Effector memory CD8-positive, alpha-beta T cell (primary cell): ENCODE measurements around the gene WDFY1.

Experiments used
- ATAC-seq: fragments of 150-1000 bp; cut with Tn5 transposase; replicated peaks from 2 replicates; pipeline ENCODE4 v1.10.0; 2021; ENCODE audit warnings: mild to moderate bottlenecking, moderate library complexity
- DNase-seq, 3 experiments: peaks; one replicate each; pipeline ENCODE4 v3.0.0; 2021
- H3K27ac Mint-ChIP-seq, 2 donors: one replicate each; pipeline ENCODE4 v1.8.0; 2022; ENCODE audit warnings: mild to moderate bottlenecking in 2 of 2, mixed read lengths in 2 of 2, moderate library complexity in 2 of 2
- H3K27me3 Mint-ChIP-seq, 2 donors: one replicate each; pipeline ENCODE4 v1.8.0; 2022; ENCODE audit warnings: mixed read lengths in 2 of 2
- H3K36me3 Mint-ChIP-seq: one replicate; pipeline ENCODE4 v1.8.0; 2022; ENCODE audit warnings: mild to moderate bottlenecking, moderate library complexity, mixed read lengths; ENCODE audit not compliant: insufficient read depth
- H3K4me1 Mint-ChIP-seq, 2 donors: one replicate each; pipeline ENCODE4 v1.8.0; 2022; ENCODE audit warnings: low read depth in 2 of 2, mixed read lengths in 2 of 2
- H3K4me3 Mint-ChIP-seq, 2 donors: one replicate each; pipeline ENCODE4 v1.8.0; 2022; ENCODE audit warnings: mild to moderate bottlenecking in 2 of 2, mixed read lengths in 2 of 2, moderate library complexity in 2 of 2
- H3K9me3 Mint-ChIP-seq, 2 donors: one replicate each; pipeline ENCODE4 v1.8.0; 2022; ENCODE audit warnings: mixed read lengths in 2 of 2

WDFY1 gene

GRCh38 chr2:223841436-223842190 lies 103.5 kb downstream of the WDFY1 start:
- H3K27me3 Mint-ChIP-seq: no peaks in the 10 kb centered on the region
- H3K4me1 Mint-ChIP-seq: peaks cover 4 to 5% of the 10 kb centered on the region in 2 donors
- H3K36me3 Mint-ChIP-seq: peaks cover 15% of the 10 kb centered on the region
- ATAC-seq (no peak), DNase-seq (no peak)
- H3K9me3 Mint-ChIP-seq: no peaks in the 10 kb centered on the region
- H3K27ac Mint-ChIP-seq: peak overlapping the region; percentile 44 to 81
- no peak overlapping the region for H3K4me3 Mint-ChIP-seq

GRCh38 chr2:223837287-223838061 lies 107.7 kb downstream of the WDFY1 start, which contains the start of gene AP1S3:
Gene AP1S3 (minus strand): TSS chr2:223837582. CDS start chr2:223837450, 132 bp downstream.
- ATAC-seq (peak; percentile 83), DNase-seq (peak; percentile 66 to 74 (median 66))
- H3K4me3 Mint-ChIP-seq: peak within 1 kb of the TSS; percentile 79 to 91
- no peaks in the 10 kb centered on the region for H3K9me3 Mint-ChIP-seq
- peak within 1 kb of the TSS; percentile 75 to 89 for H3K27ac Mint-ChIP-seq
- peaks cover 24% of the 10 kb centered on the region for H3K36me3 Mint-ChIP-seq
- no peaks in the 10 kb centered on the region for H3K27me3 Mint-ChIP-seq
- H3K4me1 Mint-ChIP-seq: peaks cover 10 to 12% of the 10 kb centered on the region in 2 donors

GRCh38 chr2:223835701-223836532 lies 109.2 kb downstream of the WDFY1 start:
- DNase-seq (no peak), ATAC-seq (no peak)
- Mint-ChIP-seq H3K27ac (peak overlapping the region; percentile 75 to 89), H3K4me1 (peaks cover 10 to 13% of the 10 kb centered on the region in 2 donors), H3K36me3 (peaks cover 26% of the 10 kb centered on the region), H3K27me3 (no peaks in the 10 kb centered on the region), H3K9me3 (no peaks in the 10 kb centered on the region), H3K4me3 (peak overlapping the region; percentile 79 to 91)

GRCh38 chr2:223834431-223834830 lies 110.7 kb downstream of the WDFY1 start:
- peaks cover 27% of the 10 kb centered on the region for H3K36me3 Mint-ChIP-seq
- no peaks in the 10 kb centered on the region for H3K9me3 Mint-ChIP-seq
- peaks cover 10 to 13% of the 10 kb centered on the region in 2 donors for H3K4me1 Mint-ChIP-seq
- no peak overlapping the region for H3K4me3 Mint-ChIP-seq
- no peaks in the 10 kb centered on the region for H3K27me3 Mint-ChIP-seq
- no peak overlapping the region for H3K27ac Mint-ChIP-seq
- no peak for DNase-seq
- ATAC-seq: no peak

- DNase-seq (no peak), ATAC-seq (no peak)
- Mint-ChIP-seq H3K36me3 (peaks cover 17% of the 10 kb centered on the region), H3K9me3 (no peaks in the 10 kb centered on the region), H3K4me3 (no peak overlapping the region), H3K27ac (no peak overlapping the region), H3K27me3 (no peaks in the 10 kb centered on the region), H3K4me1 (peaks cover 10 to 13% of the 10 kb centered on the region in 2 donors)
Measured at GRCh38 chr2:223832241-223832903, 112.8 kb downstream of the WDFY1 start.

GRCh38 chr2:223829128-223829527 lies 116.0 kb downstream of the WDFY1 start:
- H3K9me3 Mint-ChIP-seq: no peaks in the 10 kb centered on the region
- no peak overlapping the region for H3K4me3 Mint-ChIP-seq
- H3K27ac Mint-ChIP-seq: no peak overlapping the region
- H3K27me3 Mint-ChIP-seq: no peaks in the 10 kb centered on the region
- peaks cover 10% of the 10 kb centered on the region for H3K36me3 Mint-ChIP-seq
- peaks cover 3 to 6% of the 10 kb centered on the region in 2 donors for H3K4me1 Mint-ChIP-seq
- ATAC-seq (no peak), DNase-seq (no peak)

GRCh38 chr2:223828314-223828713 lies 116.8 kb downstream of the WDFY1 start:
- H3K36me3 Mint-ChIP-seq: peaks cover 10% of the 10 kb centered on the region
- peaks cover 3 to 6% of the 10 kb centered on the region in 2 donors for H3K4me1 Mint-ChIP-seq
- no peaks in the 10 kb centered on the region for H3K9me3 Mint-ChIP-seq
- no peak overlapping the region for H3K4me3 Mint-ChIP-seq
- H3K27me3 Mint-ChIP-seq: no peaks in the 10 kb centered on the region
- no peak overlapping the region for H3K27ac Mint-ChIP-seq
- no peak for DNase-seq
- no peak for ATAC-seq

- Mint-ChIP-seq H3K36me3 (peaks cover 10% of the 10 kb centered on the region), H3K27me3 (no peaks in the 10 kb centered on the region), H3K4me3 (no peak overlapping the region), H3K27ac (no peak overlapping the region), H3K4me1 (peaks cover 3 to 6% of the 10 kb centered on the region in 2 donors), H3K9me3 (no peaks in the 10 kb centered on the region)
- DNase-seq (no peak), ATAC-seq (no peak)
Measured at GRCh38 chr2:223826995-223827394, 118.1 kb downstream of the WDFY1 start.
